RWPE2 (cell line): ENCODE results near the gene USP40.

Source experiments
- ATAC-seq: fragments of 200-7000 bp; cut with Tn5 transposase; 3 replicates; pipeline ENCODE4 v1.9.1; 2021; ENCODE audit warnings: low read depth
- DNase-seq: peaks from one replicate; pipeline ENCODE4 v3.0.0-alpha.2; 2020; ENCODE audit warnings: low spot score
- H3K27ac ChIP-seq: fragments of 450-650 bp; 2 replicates; pipeline ENCODE4 v1.5.1; 2017; ENCODE audit warnings: mild to moderate bottlenecking; ENCODE audit not compliant: poor library complexity, severe bottlenecking
- H3K27me3 ChIP-seq: fragments of 250-450 bp; sonication (Bioruptor Pico); 2 replicates; pipeline ENCODE4 v1.5.1; 2021; ENCODE audit warnings: mild to moderate bottlenecking, moderate library complexity; ENCODE audit not compliant: insufficient read depth, poor library complexity, severe bottlenecking
- H3K36me3 ChIP-seq: fragments of 250-450 bp; sonication (Bioruptor Pico); 2 replicates; pipeline ENCODE4 v1.5.1; 2020; ENCODE audit warnings: low read depth, mild to moderate bottlenecking, moderate library complexity
- H3K4me1 ChIP-seq: fragments of 250-450 bp; sonication (Bioruptor Pico); 2 replicates; pipeline ENCODE4 v1.5.1; 2021; ENCODE audit warnings: mild to moderate bottlenecking, moderate library complexity; ENCODE audit not compliant: insufficient read depth, poor library complexity, severe bottlenecking
- H3K4me3 ChIP-seq: fragments of 250-450 bp; sonication (Bioruptor Pico); 2 replicates; pipeline ENCODE4 v1.5.1; 2021; ENCODE audit warnings: mild to moderate bottlenecking, moderate library complexity; ENCODE audit not compliant: severe bottlenecking
- H3K9me3 ChIP-seq: fragments of 250-450 bp; sonication (Bioruptor Pico); 2 replicates; pipeline ENCODE4 v1.5.1; 2021; ENCODE audit warnings: mild to moderate bottlenecking, moderate library complexity; ENCODE audit not compliant: severe bottlenecking
- TF ChIP-seq, protein P1 (sequence below): fragments of 450-650 bp; IDR thresholded peaks from one replicate; pipeline ENCODE4 v1.5.1; 2017; ENCODE audit warnings: mild to moderate bottlenecking, moderate library complexity; ENCODE audit not compliant: poor library complexity, severe bottlenecking

Gene USP40

GRCh38 chr2:233426619-233427342 is 139.8 kb downstream of the USP40 start:
- TF ChIP-seq, protein P1, sequence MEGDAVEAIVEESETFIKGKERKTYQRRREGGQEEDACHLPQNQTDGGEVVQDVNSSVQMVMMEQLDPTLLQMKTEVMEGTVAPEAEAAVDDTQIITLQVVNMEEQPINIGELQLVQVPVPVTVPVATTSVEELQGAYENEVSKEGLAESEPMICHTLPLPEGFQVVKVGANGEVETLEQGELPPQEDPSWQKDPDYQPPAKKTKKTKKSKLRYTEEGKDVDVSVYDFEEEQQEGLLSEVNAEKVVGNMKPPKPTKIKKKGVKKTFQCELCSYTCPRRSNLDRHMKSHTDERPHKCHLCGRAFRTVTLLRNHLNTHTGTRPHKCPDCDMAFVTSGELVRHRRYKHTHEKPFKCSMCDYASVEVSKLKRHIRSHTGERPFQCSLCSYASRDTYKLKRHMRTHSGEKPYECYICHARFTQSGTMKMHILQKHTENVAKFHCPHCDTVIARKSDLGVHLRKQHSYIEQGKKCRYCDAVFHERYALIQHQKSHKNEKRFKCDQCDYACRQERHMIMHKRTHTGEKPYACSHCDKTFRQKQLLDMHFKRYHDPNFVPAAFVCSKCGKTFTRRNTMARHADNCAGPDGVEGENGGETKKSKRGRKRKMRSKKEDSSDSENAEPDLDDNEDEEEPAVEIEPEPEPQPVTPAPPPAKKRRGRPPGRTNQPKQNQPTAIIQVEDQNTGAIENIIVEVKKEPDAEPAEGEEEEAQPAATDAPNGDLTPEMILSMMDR, result no peak
- Histone ChIP-seq H3K9me3 (no peaks in the 10 kb centered on the region), H3K4me3 (no peak overlapping the region), H3K27ac (peak overlapping the region; percentile 4), H3K36me3 (no peaks in the 10 kb centered on the region), H3K27me3 (no peaks in the 10 kb centered on the region), H3K4me1 (peaks cover 29% of the 10 kb centered on the region)
- ATAC-seq, result peak; percentile 26; the same call in 1 of the 3 replicates
- no peak for DNase-seq
